Left ventricle myocardium inferior (tissue), 1 donor: Measurements from ENCODE around the gene IGSF8. TPM values are rescaled to one million over a fixed set of nuclear protein-coding genes. Genes with fewer than 3 reads are reported as not detected.
"Not testable (repeated sequence)": the region's sequence is repeated elsewhere in the genome, so short reads cannot be mapped to it uniquely, and the experiment has no call there.

ENCODE experiments used
- DNase-seq: peaks from one replicate; pipeline ENCODE4 v3.0.0-alpha.2; 2020
- H3K27ac ChIP-seq: fragments of 200-600 bp; replicated peaks from 2 replicates; pipeline ENCODE4 v1.8.0; 2021
- H3K27me3 ChIP-seq: fragments of 200-600 bp; 2 replicates; pipeline ENCODE4 v1.8.0; 2021; ENCODE audit warnings: low read depth
- H3K36me3 ChIP-seq: fragments of 200-600 bp; 2 replicates; pipeline ENCODE4 v1.8.0; 2021
- H3K4me1 ChIP-seq: fragments of 200-600 bp; 2 replicates; pipeline ENCODE4 v1.8.0; 2021
- H3K4me3 ChIP-seq: fragments of 200-600 bp; 2 replicates; pipeline ENCODE4 v1.8.0; 2021; ENCODE audit warnings: mild to moderate bottlenecking, moderate library complexity
- H3K9me3 ChIP-seq: fragments of 200-600 bp; replicated peaks from 2 replicates; pipeline ENCODE4 v1.8.0; 2021
- intact Hi-C: fragments of 100-400 bp; cut with micrococcal nuclease; formaldehyde crosslinking; loops from one replicate; pipeline ENCODE4 v1.11.0; 2022
- total RNA-seq: library from RNA; stranded (reverse); fragmentation: NEBNext Ultra II Directional; extraction: Animal tissue kit (Norgen Biotek cat#: 25700); gene quantifications from one replicate; pipeline ENCODE4 v1.2.1, GENCODE V29; 2021
- TF ChIP-seq, protein P1 (sequence below): fragments of 200-600 bp; IDR thresholded peaks from 2 replicates; pipeline ENCODE4 v1.8.0; 2021; ENCODE audit warnings: antibody characterized with exemption, mild to moderate bottlenecking, borderline replicate concordance
- donor health status: DM: no; HTN: yes; CAD: no; lungs with severe emphysema.

IGSF8 gene
- total RNA-seq, 1 donor from 2014 or later, result 18.2 TPM

DNA sequence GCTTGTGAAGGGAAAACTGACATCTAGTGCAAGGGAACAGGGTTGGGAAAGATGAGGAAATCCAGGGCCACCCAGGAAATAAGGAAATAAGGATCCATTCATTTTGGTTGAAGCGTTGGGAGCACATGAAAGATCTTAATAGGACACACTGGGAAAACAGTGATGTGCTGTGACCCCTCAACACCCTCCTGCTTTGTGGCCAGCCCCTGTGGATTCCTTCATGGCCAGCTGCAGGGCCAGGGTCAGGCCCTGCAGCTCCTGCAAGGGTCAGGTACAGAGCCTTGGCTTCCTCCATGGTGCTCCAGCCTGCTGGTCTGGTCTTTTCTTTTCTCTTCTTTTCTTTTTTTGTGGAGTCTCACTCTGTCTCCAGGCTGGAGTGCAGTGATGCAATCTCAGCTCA, 47.8 kb downstream of the IGSF8 start:
- H3K27me3 ChIP-seq, result peaks cover 41% of the 10 kb centered on the region
- intact Hi-C loops, result no loop called here
- TF ChIP-seq, protein P1, sequence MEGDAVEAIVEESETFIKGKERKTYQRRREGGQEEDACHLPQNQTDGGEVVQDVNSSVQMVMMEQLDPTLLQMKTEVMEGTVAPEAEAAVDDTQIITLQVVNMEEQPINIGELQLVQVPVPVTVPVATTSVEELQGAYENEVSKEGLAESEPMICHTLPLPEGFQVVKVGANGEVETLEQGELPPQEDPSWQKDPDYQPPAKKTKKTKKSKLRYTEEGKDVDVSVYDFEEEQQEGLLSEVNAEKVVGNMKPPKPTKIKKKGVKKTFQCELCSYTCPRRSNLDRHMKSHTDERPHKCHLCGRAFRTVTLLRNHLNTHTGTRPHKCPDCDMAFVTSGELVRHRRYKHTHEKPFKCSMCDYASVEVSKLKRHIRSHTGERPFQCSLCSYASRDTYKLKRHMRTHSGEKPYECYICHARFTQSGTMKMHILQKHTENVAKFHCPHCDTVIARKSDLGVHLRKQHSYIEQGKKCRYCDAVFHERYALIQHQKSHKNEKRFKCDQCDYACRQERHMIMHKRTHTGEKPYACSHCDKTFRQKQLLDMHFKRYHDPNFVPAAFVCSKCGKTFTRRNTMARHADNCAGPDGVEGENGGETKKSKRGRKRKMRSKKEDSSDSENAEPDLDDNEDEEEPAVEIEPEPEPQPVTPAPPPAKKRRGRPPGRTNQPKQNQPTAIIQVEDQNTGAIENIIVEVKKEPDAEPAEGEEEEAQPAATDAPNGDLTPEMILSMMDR, result no peak
- DNase-seq, result no peak
- H3K4me3 ChIP-seq, result no peak overlapping the region
- no peaks in the 10 kb centered on the region for H3K36me3 ChIP-seq
- no peaks in the 10 kb centered on the region for H3K9me3 ChIP-seq
- H3K27ac ChIP-seq, result no peak overlapping the region
- H3K4me1 ChIP-seq, result peaks cover 15% of the 10 kb centered on the region

DNA sequence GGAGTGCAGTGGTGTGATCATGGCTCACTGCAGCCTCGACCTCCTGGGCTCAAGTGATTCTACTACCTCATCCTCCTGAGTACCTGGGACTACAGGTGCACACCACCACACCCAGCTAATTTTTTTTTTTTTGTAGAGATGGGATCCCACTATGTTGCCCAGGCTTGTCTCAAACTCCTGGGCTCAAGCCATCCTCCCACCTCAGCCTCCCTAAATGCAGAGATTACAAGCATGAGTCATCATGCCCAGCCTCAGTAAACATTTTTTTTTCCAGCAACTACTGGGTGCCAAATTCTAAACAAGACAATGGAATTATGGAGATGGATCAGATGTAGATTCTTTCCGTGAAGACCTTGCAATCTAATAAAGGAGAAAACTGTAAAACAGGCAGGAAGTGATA, 48.2 kb downstream of the IGSF8 start:
- DNase-seq, H3K9me3 ChIP-seq, H3K4me3 ChIP-seq, H3K36me3 ChIP-seq, intact Hi-C loops, H3K27ac ChIP-seq: not testable (repeated sequence)
- Histone ChIP-seq H3K4me1 (peaks cover 15% of the 10 kb centered on the region), H3K27me3 (peaks cover 37% of the 10 kb centered on the region)

DNA sequence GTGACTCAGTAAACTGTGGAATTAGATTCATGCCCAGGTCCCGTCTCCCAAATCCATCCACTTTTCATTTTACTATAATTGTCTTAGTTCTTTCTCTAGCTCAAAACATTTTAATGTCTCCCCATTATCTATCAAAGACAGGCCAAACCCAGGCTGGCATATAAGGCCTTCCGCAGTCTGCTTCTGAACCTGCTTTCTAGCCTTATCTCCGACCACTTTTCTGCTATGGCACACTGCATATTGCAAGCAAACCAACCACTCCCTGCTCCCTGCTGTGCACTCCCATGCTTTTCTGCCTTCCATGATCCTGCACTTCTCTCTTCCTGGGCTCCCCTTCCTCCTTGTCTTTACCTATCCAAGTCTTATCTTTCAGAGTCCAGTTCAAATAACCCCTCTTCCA, 49.3 kb downstream of the IGSF8 start:
- Histone ChIP-seq H3K9me3 (no peaks in the 10 kb centered on the region), H3K27me3 (peaks cover 26% of the 10 kb centered on the region), H3K27ac (no peak overlapping the region), H3K4me1 (peaks cover 15% of the 10 kb centered on the region), H3K36me3 (no peaks in the 10 kb centered on the region), H3K4me3 (no peak overlapping the region)
- no peak for DNase-seq
- TF ChIP-seq, protein P1, result no peak
- intact Hi-C loops, result no loop called here

DNA sequence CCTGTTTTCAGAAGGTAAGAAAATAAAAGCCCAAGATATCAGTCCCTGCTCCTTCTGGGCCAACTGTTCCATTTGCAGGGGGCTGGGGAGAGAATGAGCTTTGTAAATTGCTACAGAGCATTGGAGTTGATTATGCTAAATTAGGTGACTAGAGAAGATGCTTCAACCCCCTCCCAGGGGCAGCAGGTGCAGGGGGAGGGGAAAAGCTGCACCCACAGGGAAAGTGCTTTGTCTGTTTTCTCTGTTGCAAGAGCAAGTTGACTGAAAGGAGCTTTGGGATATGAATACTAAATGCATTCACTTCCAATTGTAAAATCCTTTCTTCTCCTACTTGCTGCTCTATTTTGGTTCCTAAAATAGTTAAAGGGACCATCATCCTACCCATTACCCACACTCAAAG, 50.1 kb downstream of the IGSF8 start:
- DNase-seq, result no peak
- Histone ChIP-seq H3K27me3 (peaks cover 19% of the 10 kb centered on the region), H3K9me3 (no peaks in the 10 kb centered on the region), H3K4me1 (peaks cover 15% of the 10 kb centered on the region), H3K4me3 (no peak overlapping the region), H3K36me3 (no peaks in the 10 kb centered on the region), H3K27ac (no peak overlapping the region)
- TF ChIP-seq, protein P1, result no peak
- intact Hi-C loops, result no loop called here

DNA sequence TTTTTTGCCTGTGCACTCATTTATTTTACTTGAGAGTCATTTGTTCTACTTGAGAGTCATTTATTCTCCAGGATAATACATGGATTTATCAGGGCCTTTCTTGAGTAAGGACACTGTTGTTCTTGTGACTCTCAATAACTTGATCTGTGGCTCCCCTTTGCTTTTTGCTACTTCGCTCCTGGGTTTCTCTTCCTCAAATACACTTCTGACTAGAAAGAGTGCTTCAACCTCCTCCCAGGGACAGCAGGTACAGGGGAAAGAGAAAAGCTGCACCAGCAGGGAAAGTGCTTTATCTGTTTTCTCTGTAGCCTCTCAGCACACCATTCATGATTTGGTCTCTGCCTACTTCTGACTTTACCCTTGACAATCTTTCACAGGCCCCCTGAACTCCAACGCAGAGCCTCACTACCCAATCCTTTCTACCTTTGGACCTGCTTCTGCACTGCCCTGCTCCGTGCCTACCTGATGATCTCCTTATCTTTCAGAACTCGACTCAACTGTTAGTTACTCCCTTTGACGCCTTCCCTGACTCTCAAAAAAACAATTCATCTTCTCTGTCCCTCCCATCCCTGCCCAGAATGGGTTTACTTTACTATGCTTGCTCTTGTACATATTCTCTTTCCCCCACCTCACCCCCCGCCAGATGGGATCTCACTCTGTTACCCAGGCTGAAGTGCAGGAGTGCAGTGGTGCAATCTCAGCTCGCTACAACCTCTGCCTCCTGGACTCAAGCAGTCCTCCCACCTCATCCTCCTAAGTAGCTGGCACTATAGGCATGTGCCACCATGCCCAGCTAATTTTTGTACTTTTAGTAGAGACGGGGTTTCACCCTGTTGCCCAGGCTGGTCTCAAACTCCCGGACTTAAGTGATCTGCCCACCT, 51.1 kb downstream of the IGSF8 start:
- no peak for DNase-seq
- TF ChIP-seq, protein P1, result no peak
- Histone ChIP-seq H3K27ac (no peak overlapping the region), H3K4me1 (peaks cover 15% of the 10 kb centered on the region), H3K27me3 (peaks cover 9% of the 10 kb centered on the region), H3K9me3 (no peaks in the 10 kb centered on the region), H3K36me3 (no peaks in the 10 kb centered on the region), H3K4me3 (peak overlapping the region; percentile 26)
- intact Hi-C loops, result no loop called here

DNA sequence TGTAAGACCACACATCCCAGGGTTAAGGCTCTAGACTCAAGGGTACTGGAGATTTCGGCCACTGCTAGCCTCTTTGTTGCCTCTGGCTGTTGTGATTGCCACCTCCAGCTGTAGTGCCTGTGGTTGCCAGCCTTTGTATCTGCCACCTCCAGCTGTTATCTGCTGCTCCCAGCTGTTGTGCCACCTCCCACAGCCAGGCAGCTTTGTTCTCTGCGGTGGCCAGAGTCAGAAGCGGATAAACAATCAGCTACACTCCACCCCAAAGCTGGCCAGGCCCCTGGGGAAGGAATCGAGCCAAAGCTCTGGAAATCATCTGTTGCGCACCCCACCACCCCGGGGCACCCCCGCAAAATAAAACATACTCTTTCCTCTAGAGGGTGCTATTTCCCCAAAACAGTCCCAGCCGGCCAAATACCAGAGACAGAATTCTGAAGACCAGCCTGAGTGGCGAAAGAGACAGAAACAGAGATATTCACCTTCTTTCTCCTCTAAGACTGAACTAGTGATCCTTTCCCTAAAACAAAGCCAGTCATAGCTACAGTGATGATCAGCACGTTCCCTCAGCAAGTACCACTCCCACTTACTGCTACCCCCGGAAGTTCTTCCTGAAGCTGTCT, 51.8 kb downstream of the IGSF8 start:
- H3K36me3 ChIP-seq, result no peaks in the 10 kb centered on the region
- peaks cover 15% of the 10 kb centered on the region for H3K4me1 ChIP-seq
- peak overlapping the region; percentile 26 for H3K4me3 ChIP-seq
- TF ChIP-seq, protein P1, result peak; percentile 69
- H3K9me3 ChIP-seq, result no peaks in the 10 kb centered on the region
- H3K27ac ChIP-seq, result no peak overlapping the region
- peaks cover 7% of the 10 kb centered on the region for H3K27me3 ChIP-seq
- intact Hi-C loops, result no loop called here
- peak; percentile 40 for DNase-seq
